ENCODE results near the gene FBXO33. TPM values are rescaled to one million over a fixed set of nuclear protein-coding genes. Genes with fewer than 3 reads are reported as not detected.

FBXO33 gene
- total RNA-seq, 1 experiment from 2014 or later = 3.2 TPM

Other genes starting within 250 kb of the FBXO33 start
- gene MIA2, start 198.5 kb downstream of the FBXO33 start, total RNA-seq (2014; rRNA removed; shearing (Covaris generic); ENCODE audit: low replicate concordance) = 18.3 and 29.2 TPM in 2 replicates

All from Caki2 (cell line).